Skeletal muscle cell (primary cell): Measurements from ENCODE around the gene MOSMO.
"Not testable (repeated sequence)": the region's sequence is repeated elsewhere in the genome, so short reads cannot be mapped to it uniquely, and the experiment has no call there.

Experiments
- DNase-seq: peaks from one replicate; pipeline ENCODE4 v3.0.0-alpha.2; 2010; ENCODE audit warnings: low read depth
- H3K4me3 ChIP-seq: 2 replicates; pipeline ENCODE4 v1.5.1; 2011; ENCODE audit warnings: low read depth, mild to moderate bottlenecking, control low read depth, low read length, moderate library complexity

The MOSMO gene

GRCh38 chr16:22122239-22122638, 114.3 kb downstream of the MOSMO start:
- no peak for DNase-seq
- no peak overlapping the region for H3K4me3 ChIP-seq

GRCh38 chr16:22123146-22123545, 115.2 kb downstream of the MOSMO start:
- DNase-seq, result no peak
- no peak overlapping the region for H3K4me3 ChIP-seq

GRCh38 chr16:22123759-22124490, 116.0 kb downstream of the MOSMO start:
- DNase-seq, result no peak
- H3K4me3 ChIP-seq, result no peak overlapping the region

- H3K4me3 ChIP-seq, result no peak overlapping the region
- DNase-seq, result no peak
Measured at GRCh38 chr16:22124583-22125284, 116.8 kb downstream of the MOSMO start.

GRCh38 chr16:22126037-22126558, 118.2 kb downstream of the MOSMO start:
- DNase-seq, result no peak

GRCh38 chr16:22128537-22128936, 120.6 kb downstream of the MOSMO start:
- not testable (repeated sequence) for H3K4me3 ChIP-seq, DNase-seq

More at GRCh38 chr16:22126037-22126558, 118.2 kb downstream of the MOSMO start:
- no peak overlapping the region for H3K4me3 ChIP-seq

- DNase-seq, result no peak
Measured at GRCh38 chr16:22130528-22130927, 122.6 kb downstream of the MOSMO start.

GRCh38 chr16:22132801-22133200, 124.9 kb downstream of the MOSMO start:
- no peak overlapping the region for H3K4me3 ChIP-seq
- no peak for DNase-seq

More at GRCh38 chr16:22130528-22130927, 122.6 kb downstream of the MOSMO start:
- no peak overlapping the region for H3K4me3 ChIP-seq
